H9 (cell line): ENCODE data around the gene KIF4A. TPM values are rescaled to one million over a fixed set of nuclear protein-coding genes. Genes with fewer than 3 reads are reported as not detected.

ENCODE experiments used
- DNase-seq: peaks from one replicate; pipeline ENCODE4 v3.0.0-alpha.2; 2017
- H2AFZ ChIP-seq: one replicate; pipeline ENCODE4 v1.6.1; 2013; ENCODE audit warnings: mild to moderate bottlenecking, low read length, control low read depth, moderate library complexity
- H2AK5ac ChIP-seq: 2 replicates; pipeline ENCODE4 v1.6.1; 2013; ENCODE audit warnings: low read length, control low read depth, mixed read lengths; ENCODE audit not compliant: insufficient read length
- H2BK120ac ChIP-seq: one replicate; pipeline ENCODE4 v1.6.1; 2013; ENCODE audit warnings: low read depth, mild to moderate bottlenecking, low read length, control low read depth, inconsistent platforms; ENCODE audit not compliant: poor library complexity, severe bottlenecking
- H2BK12ac ChIP-seq: 2 replicates; pipeline ENCODE4 v1.6.1; 2013; ENCODE audit warnings: low read length, control low read depth, mixed read lengths, low read depth; ENCODE audit not compliant: insufficient read length
- H2BK15ac ChIP-seq: 2 replicates; pipeline ENCODE4 v1.6.1; 2013; ENCODE audit warnings: low read depth, low read length, control low read depth
- H2BK20ac ChIP-seq: one replicate; pipeline ENCODE4 v1.6.1; 2013; ENCODE audit warnings: low read depth, mild to moderate bottlenecking, low read length, control low read depth, inconsistent platforms; ENCODE audit not compliant: poor library complexity, severe bottlenecking
- H2BK5ac ChIP-seq: 2 replicates; pipeline ENCODE4 v1.6.1; 2013; ENCODE audit warnings: low read length, control low read depth, mixed read lengths; ENCODE audit not compliant: insufficient read length
- H3K14ac ChIP-seq: 2 replicates; pipeline ENCODE4 v1.6.1; 2013; ENCODE audit warnings: low read length, control low read depth; ENCODE audit not compliant: insufficient read depth
- H3K18ac ChIP-seq: 2 replicates; pipeline ENCODE4 v1.6.1; 2013; ENCODE audit warnings: low read depth, mild to moderate bottlenecking, mixed read lengths, low read length, control low read depth; ENCODE audit not compliant: insufficient read length
- H3K23ac ChIP-seq: 2 replicates; pipeline ENCODE4 v1.6.1; 2013; ENCODE audit warnings: low read length, control low read depth, mixed read lengths, low read depth; ENCODE audit not compliant: insufficient read length
- H3K23me2 ChIP-seq: 2 replicates; pipeline ENCODE4 v1.6.1; 2013; ENCODE audit warnings: low read depth, mild to moderate bottlenecking, mixed read lengths, low read length, control low read depth; ENCODE audit not compliant: insufficient read length, poor library complexity, severe bottlenecking
- H3K27ac ChIP-seq: 2 replicates; pipeline ENCODE4 v1.5.1; 2013; ENCODE audit warnings: low read length, control low read depth, mixed read lengths, low read depth; ENCODE audit not compliant: insufficient read length
- H3K27me3 ChIP-seq: 2 replicates; pipeline ENCODE4 v1.6.1; 2013; ENCODE audit warnings: low read length, control low read depth, inconsistent platforms; ENCODE audit not compliant: insufficient read depth
- H3K4ac ChIP-seq: 2 replicates; pipeline ENCODE4 v1.6.1; 2013; ENCODE audit warnings: low read depth, mild to moderate bottlenecking, control low read depth, inconsistent platforms, low read length, moderate library complexity
- H3K4me1 ChIP-seq: 2 replicates; pipeline ENCODE4 v1.6.1; 2013; ENCODE audit warnings: low read length, control low read depth, inconsistent platforms; ENCODE audit not compliant: insufficient read depth
- H3K4me2 ChIP-seq: 2 replicates; pipeline ENCODE4 v1.6.1; 2013; ENCODE audit warnings: low read length, control low read depth, mixed read lengths; ENCODE audit not compliant: insufficient read length, insufficient read depth
- H3K56ac ChIP-seq: 2 replicates; pipeline ENCODE4 v1.6.1; 2013; ENCODE audit warnings: low read depth, mild to moderate bottlenecking, mixed read lengths, low read length, control low read depth; ENCODE audit not compliant: insufficient read length
- H3K79me1 ChIP-seq: 2 replicates; pipeline ENCODE4 v1.6.1; 2013; ENCODE audit warnings: low read depth, mild to moderate bottlenecking, moderate library complexity, low read length, control low read depth, inconsistent platforms; ENCODE audit not compliant: insufficient read depth, poor library complexity, severe bottlenecking
- H3K79me2 ChIP-seq: 2 replicates; pipeline ENCODE4 v1.6.1; 2013; ENCODE audit warnings: low read length, control low read depth, inconsistent platforms; ENCODE audit not compliant: insufficient read depth
- H3K9ac ChIP-seq: 2 replicates; pipeline ENCODE4 v1.6.1; 2013; ENCODE audit warnings: low read length, control low read depth, mixed read lengths; ENCODE audit not compliant: insufficient read length; ENCODE audit errors: extremely low read depth
- H3K9me3 ChIP-seq: one replicate; pipeline ENCODE4 v1.6.1; 2013; ENCODE audit warnings: low read depth, low read length, inconsistent platforms; ENCODE audit not compliant: control insufficient read depth
- H3T11ph ChIP-seq: one replicate; pipeline ENCODE4 v1.6.1; 2013; ENCODE audit warnings: mild to moderate bottlenecking, low read length, control low read depth, inconsistent platforms
- H4K20me1 ChIP-seq: one replicate; pipeline ENCODE4 v1.6.1; 2013; ENCODE audit not compliant: control insufficient read depth, insufficient read length, insufficient read depth
- H4K5ac ChIP-seq: 2 replicates; pipeline ENCODE4 v1.6.1; 2013; ENCODE audit warnings: low read depth, mild to moderate bottlenecking, mixed read lengths, low read length, control low read depth; ENCODE audit not compliant: insufficient read length
- H4K8ac ChIP-seq: replicated peaks from 2 replicates; pipeline ENCODE4 v1.6.1; 2013; ENCODE audit warnings: low read length, control low read depth, mixed read lengths, low read depth; ENCODE audit not compliant: insufficient read length
- H4K91ac ChIP-seq: 2 replicates; pipeline ENCODE4 v1.6.1; 2013; ENCODE audit warnings: low read depth, mild to moderate bottlenecking, moderate library complexity, mixed read lengths, low read length, control low read depth; ENCODE audit not compliant: insufficient read length
- H3K27ac Mint-ChIP-seq, 3 experiments: 2 replicates in 2 of 3; 3 replicates in 1 of 3; pipeline ENCODE4 v1.8.0; 2020 to 2021; ENCODE audit warnings: mixed read lengths in 3 of 3, mild to moderate bottlenecking in 1 of 3, moderate library complexity in 1 of 3
- H3K27me3 Mint-ChIP-seq: 2 replicates; pipeline ENCODE4 v1.8.0; 2021; ENCODE audit warnings: low read depth, mild to moderate bottlenecking, moderate library complexity, mixed read lengths
- H3K36me3 Mint-ChIP-seq, 3 experiments: 2 replicates in 2 of 3; 3 replicates in 1 of 3; pipeline ENCODE4 v1.8.0; 2020 to 2021; ENCODE audit warnings: low read depth in 3 of 3, mixed read lengths in 3 of 3; ENCODE audit not compliant: insufficient read depth in 1 of 3
- H3K4me1 Mint-ChIP-seq, 2 experiments: 2 replicates each; pipeline ENCODE4 v1.8.0; 2020; ENCODE audit warnings: mixed read lengths in 2 of 2
- H3K4me3 Mint-ChIP-seq, 2 experiments: 2 replicates in 1 of 2; 3 replicates in 1 of 2; pipeline ENCODE4 v1.8.0; 2020 to 2021; ENCODE audit warnings: mild to moderate bottlenecking in 2 of 2, mixed read lengths in 2 of 2, moderate library complexity in 1 of 2
- H3K9me3 Mint-ChIP-seq, 2 experiments: 2 replicates in 1 of 2; 3 replicates in 1 of 2; pipeline ENCODE4 v1.8.0; 2020; ENCODE audit warnings: mild to moderate bottlenecking in 2 of 2, mixed read lengths in 2 of 2, moderate library complexity in 1 of 2
- CTCF ChIP-seq: fragments of 200-600 bp; sonication (generic); conservative IDR thresholded peaks from 3 replicates; pipeline ENCODE4 v1.8.0; 2021; ENCODE audit warnings: antibody characterized with exemption, mild to moderate bottlenecking
- WGBS: extraction: QIAGEN DNeasy Blood & Tissue Kit; methylation state at CpG from one replicate; pipeline ENCODE4 v1.1.7; 2013; ENCODE audit warnings: missing lambda C conversion rate, low lambda C conversion rate, mixed read lengths; ENCODE audit not compliant: insufficient read length; ENCODE audit errors: extremely low coverage; 5-methylcytosine and 5-hydroxymethylcytosine counted together
- total RNA-seq: library from RNA; stranded (reverse); gene quantifications from 2 replicates; pipeline ENCODE4 v1.2.1, GENCODE V29; 2021

Gene KIF4A
- total RNA-seq, 1 experiment from 2014 or later = 41.8 TPM

- no peaks in the 10 kb centered on the region for H4K20me1 ChIP-seq
- H3K4me1 ChIP-seq = no peaks in the 10 kb centered on the region
- no peak overlapping the region for H3K27ac ChIP-seq
- no peak overlapping the region for H3K9ac ChIP-seq
- Mint-ChIP-seq H3K4me3 (no peak overlapping the region), H3K36me3 (peaks cover 0 to 2% (median 2%) of the 10 kb centered on the region in 3 experiments; a peak in 1 of 7 replicates), H3K27ac (no peak overlapping the region), H3K9me3 (peaks cover 71 to 85% of the 10 kb centered on the region in 2 experiments), H3K27me3 (peaks cover 4% of the 10 kb centered on the region), H3K4me1 (peaks cover 9 to 10% of the 10 kb centered on the region in 2 experiments)
- WGBS = no CpG with 5 or more reads among the region's 3 CpGs
- H3K4ac ChIP-seq = no peak overlapping the region
- no peak overlapping the region for H3K56ac ChIP-seq
- no peak overlapping the region for H2BK120ac ChIP-seq
- no peak overlapping the region for H4K5ac ChIP-seq
- no peak overlapping the region for H2BK20ac ChIP-seq
- no peak overlapping the region for H3K4me2 ChIP-seq
- no peak overlapping the region for H3K18ac ChIP-seq
- no peaks in the 10 kb centered on the region for H3K23me2 ChIP-seq
- H2BK12ac ChIP-seq = no peak overlapping the region
- H3K9me3 ChIP-seq = peaks cover 49% of the 10 kb centered on the region
- H2AFZ ChIP-seq = no peak overlapping the region
- TF ChIP-seq CTCF = no peak
- H2AK5ac ChIP-seq = no peak overlapping the region
- H3K79me2 ChIP-seq = no peaks in the 10 kb centered on the region
- no peaks in the 10 kb centered on the region for H3K27me3 ChIP-seq
- no peak overlapping the region for H3T11ph ChIP-seq
- no peak overlapping the region for H2BK5ac ChIP-seq
- no peaks in the 10 kb centered on the region for H3K79me1 ChIP-seq
- no peak overlapping the region for H2BK15ac ChIP-seq
- H3K14ac ChIP-seq = no peak overlapping the region
- no peak for DNase-seq
- no peak overlapping the region for H3K23ac ChIP-seq
- no peak overlapping the region for H4K91ac ChIP-seq
- no peak overlapping the region for H4K8ac ChIP-seq
Measured at GRCh38 chrX:70264784-70265183, 25.1 kb upstream of the KIF4A start.
